Tongue (tissue), 2 donors: ENCODE measurements around the gene MRPS27. TPM values are rescaled to one million over a fixed set of nuclear protein-coding genes. Genes with fewer than 3 reads are reported as not detected.

Experiments
- small RNA-seq: library from RNA; depleted of rRNA; stranded (forward); fragments of <200 nt; gene quantifications from one replicate; pipeline ENCODE3, GENCODE V24; 2014; ENCODE audit warnings: low replicate concordance
- total RNA-seq: library from RNA; depleted of rRNA; stranded (reverse); fragments of >200 nt; gene quantifications from one replicate; pipeline ENCODE4 v1.2.3, GENCODE V29; 2014

The MRPS27 gene
- total RNA-seq, 1 donor from 2014 or later, result 59.3 TPM

Small RNA genes lying within 50 kb of the gene (small RNA-seq; reads per million reads assigned to genes)
- gene MIR4803, result 0.06 reads per million
- gene RN7SL153P, result not detected

Other genes with a start within 250 kb of the MRPS27 start
- gene MAP1B, start 212.8 kb downstream of the MRPS27 start, total RNA-seq, result 116 TPM
- gene PTCD2, start 133 bp upstream of the MRPS27 start, total RNA-seq, result 13.2 TPM
- 3.9 TPM for gene ZNF366, start 187.2 kb upstream of the MRPS27 start, total RNA-seq